Measurements from ENCODE around the gene ENDOU.
A peak's percentile ranks its signal among the peaks of the same experiment; 100 is the strongest.

The ENDOU gene

DNA sequence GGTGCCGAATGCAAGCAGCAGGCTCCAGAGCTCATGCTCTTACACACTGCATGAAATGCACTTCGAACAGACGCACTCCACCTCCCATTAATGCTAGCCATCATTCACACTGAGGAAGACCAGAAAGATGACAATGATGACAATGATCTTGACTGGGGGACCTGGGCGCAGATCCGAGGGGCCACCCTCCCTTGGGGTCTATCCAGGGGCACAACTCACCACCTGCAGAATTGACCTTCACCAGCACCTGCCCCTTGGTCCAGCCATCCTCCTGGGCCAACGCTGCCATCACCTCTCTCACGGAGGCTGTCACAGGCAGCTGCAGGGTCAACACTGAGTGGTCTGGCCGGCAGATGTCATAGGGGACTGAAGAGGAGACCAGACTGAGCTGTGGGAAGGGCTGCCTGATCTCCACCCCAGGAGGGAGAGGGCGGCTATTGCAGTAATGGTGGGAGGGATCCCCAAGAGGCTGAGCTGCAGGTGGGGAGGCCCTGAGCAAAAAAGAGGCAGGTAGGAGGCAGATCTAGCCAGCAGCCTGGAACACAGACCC is 18.1 kb upstream of the ENDOU start:
- no peak for DNase-seq (ENCODE audit: low read depth)

DNA sequence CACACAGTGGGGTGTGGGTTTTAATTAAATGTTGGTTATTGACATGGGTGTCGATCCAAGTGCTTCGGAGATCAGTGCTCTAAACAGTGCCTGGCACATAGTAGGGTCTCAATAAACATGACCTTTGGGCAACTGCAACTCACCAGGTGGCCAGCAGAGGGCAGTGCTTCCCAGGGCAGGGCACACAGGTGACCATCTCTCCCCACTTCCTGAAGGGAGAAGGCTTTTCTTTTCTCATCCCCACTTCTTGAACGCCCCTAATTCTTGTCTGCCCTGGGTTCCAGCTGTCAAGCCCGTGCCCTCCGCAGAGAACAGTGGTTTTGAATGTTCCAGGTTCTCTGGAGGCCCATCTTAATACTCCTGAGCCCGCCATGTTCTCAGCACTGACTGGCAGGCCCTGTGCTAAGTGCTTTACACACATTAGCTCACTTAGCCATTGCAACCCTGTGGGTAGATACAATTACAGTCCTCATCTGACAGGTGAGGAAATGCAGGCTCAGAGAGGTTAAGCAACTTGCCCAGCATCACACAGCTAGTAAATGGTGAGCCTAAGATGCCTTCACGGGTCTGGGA is 17.0 kb upstream of the ENDOU start:
- DNase-seq (ENCODE audit: low read depth): peak; percentile 27

DNA sequence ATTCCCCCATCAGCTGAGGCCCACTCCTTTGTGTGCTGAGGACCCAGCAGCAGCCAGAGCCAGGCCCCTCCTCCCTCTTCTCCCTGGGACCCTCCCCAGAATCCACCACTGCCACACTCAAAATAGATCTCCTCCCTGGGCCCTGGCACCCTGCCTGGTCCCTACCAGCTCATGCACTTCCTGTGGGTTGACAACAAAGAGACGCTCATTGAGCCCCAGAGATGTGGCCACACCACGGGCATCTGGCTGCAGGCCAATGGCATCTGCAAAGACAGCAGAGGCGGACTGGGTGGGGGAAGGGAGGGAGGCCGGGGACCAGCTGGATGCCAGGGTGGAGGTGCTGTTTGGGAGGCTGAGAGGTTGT is 16.0 kb upstream of the ENDOU start:
- DNase-seq (ENCODE audit: low read depth): no peak

DNA sequence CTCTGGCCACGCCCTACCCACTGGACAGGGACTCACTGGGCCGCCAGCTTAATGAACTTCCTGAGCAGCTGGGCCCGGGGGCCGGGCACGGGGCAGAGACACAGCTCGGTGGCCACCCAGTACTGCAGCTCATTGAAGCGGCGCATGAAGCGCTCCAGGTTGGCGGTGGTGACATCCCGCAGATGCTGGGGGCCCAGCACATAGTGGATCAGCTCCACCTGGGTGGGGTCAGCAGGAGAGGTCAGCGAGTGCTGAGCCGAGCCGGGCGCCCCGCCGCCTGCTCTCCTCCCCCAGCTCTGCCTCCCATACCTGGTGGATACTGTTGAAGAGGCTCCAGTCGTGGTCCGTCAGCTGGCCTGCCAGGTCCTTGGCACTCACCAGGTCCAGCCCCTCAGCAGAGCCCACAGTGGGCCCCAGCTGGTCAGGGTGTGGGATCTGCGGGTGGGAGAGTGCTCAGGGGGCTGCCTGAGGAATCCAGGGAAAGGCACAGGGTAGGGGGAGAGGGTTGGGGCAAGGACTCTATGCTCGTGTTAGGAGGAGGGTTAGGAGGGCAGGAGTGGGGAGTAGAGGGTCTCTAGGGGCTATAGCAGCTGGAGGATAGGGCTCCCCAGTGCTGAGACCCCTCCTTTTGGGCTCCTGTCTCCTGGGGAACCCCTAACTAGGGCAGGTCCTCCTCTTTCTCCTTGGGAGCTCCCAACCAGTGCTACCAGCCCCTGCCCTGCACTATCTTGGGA is 15.5 kb upstream of the ENDOU start:
- no peak for DNase-seq (ENCODE audit: low read depth)

DNA sequence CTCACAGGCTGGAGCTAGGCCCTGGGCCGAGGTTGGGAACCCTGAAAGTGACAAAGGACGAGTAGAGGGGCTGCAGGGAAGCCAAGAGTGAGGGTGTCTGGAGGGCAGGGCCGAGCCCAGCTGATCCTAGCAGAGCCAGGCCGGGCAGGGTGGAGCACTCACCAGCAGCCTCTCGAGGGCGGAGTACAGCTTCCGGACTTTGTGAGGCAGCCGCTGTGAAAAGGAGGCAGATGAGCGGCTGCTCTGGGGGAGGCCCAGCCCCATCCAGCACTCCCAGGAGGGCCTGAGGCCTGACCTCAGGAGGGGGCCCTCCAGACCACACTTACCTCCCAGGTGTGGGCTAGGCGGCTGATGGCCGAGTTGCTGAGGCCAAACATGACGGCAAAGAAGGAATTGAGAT is 14.7 kb upstream of the ENDOU start:
- no peak for DNase-seq (ENCODE audit: low read depth)

DNA sequence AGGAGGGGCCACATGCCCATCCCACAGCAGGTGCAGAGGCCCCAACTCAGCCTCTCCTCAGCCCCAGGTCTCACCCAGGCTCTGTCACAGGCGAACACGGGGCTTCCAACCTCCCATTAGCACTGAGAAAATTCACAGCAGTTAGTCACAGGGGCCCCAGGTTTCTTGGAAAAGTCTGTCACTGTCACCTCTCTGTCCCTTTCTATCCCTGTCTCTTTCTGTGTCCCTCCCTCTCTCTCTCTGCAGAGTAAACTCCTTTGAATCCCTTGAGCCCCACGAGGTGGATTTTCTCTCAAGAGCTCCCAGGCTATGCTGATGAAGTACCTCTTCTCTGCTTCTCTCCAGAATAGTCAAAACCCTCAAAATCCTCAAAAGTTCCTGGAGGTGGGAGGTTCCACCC is 14.0 kb upstream of the ENDOU start:
- DNase-seq (ENCODE audit: low read depth): no peak

DNA sequence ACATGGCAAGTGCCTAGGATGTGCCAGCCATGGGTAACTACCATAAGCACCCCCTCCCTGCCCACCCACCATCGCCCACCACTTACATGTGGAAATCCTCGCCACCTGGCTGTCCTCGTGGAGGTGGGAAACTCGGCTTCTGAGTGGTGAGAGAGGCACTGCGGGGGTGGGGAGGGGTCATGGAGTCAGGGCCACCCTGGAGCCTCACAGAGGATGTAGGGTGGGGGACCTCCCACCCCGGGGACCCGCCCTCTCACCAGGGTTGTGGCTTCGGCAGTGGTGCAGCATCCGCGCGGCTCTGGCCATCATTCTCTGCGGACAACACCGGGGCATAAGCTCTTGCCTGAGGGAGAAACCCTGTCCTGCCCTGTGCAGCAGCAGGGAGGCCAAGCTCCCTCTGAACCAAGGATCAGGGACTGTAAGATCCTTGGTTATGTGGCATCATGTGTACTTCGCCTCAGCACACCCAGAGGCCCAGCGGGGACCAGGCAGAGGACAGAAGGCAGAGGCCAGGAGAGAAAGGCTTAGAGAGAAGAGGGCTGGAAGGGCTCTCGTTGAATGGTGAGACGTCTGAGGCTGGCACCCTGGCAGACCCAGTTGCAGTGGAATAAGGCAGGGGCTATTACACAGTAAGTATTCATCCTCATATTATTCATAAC is 12.8 kb upstream of the ENDOU start:
- no peak for DNase-seq (ENCODE audit: low read depth)

DNA sequence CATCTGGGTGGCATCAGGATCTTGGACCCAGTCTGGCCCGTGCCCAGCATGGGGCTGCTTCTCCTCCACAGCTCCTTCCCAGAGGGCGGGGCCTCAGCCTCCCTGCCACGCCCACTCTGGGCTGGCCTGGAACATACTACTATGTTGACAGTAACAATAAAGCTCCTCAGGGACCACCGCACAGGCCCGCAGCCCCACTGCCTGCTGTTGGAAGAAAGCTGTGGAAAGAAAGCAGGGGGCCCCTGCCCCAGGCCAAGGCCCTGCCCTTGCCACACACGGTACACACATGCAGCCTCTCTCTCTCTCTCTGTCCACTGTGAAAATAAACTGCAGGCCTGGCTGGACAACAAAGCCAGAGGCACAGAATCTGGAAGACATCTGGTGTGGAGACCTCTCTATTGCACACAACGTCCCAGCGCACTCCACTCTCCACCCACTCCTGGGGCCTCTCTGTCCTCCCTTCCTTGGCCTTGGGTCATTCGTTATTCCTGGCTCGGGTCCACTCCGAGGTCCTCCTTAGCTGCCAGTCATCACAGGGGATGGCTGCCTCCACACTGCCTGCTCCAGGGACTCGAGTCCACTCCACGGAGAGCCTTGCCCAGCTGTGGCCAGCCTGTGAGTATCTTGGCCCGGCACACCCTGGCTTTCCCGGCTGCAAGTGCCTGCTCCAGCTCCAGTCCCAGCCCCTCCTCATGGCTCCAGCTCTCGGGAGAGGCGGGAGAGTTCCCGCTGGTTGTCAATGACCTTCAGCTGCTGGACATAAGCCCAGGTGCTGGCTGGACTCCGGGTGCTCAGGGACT is 11.8 kb upstream of the ENDOU start:
- DNase-seq (ENCODE audit: low read depth): peak; percentile 58

DNA sequence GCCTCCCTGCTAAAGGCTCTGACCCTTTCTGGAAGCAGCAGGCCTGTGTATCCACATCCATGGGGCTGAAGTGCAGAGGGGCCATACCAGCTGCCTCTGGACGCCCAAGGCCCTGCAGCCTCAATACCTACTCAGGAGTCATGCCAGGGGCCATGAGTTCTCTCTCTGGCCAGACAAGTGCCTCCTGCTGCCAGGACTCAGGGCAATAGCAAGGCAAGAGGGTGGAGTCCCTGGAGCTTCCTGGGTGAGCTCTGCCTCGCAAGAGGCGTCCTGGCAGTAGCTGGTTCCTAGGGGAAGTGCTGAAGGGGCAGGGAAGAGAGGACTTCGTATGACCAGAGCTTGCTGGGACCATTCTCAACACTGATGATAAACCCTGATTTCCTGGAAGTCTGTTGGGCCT is 10.9 kb upstream of the ENDOU start:
- DNase-seq (ENCODE audit: low read depth): no peak

DNA sequence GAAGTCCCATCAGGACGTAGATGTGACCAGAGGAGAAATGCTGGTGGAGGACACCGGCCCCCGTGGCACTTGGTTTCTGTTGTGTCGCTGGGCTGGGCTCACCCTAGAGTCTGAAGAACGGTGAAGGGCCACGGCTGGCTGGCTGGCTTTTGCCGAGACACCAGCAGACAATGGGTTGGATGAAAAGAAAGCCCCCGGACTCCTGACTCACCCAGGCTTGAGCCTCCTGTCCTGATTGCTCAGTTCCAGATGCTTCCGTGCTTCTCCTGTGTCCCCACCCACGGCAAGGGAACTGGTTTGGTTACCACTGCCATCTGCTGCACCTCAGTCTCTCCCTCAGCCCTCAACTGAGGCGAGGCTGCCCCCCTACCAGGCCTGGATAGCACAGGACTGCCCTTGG is 10.4 kb upstream of the ENDOU start:
- no peak for DNase-seq (ENCODE audit: low read depth)

DNA sequence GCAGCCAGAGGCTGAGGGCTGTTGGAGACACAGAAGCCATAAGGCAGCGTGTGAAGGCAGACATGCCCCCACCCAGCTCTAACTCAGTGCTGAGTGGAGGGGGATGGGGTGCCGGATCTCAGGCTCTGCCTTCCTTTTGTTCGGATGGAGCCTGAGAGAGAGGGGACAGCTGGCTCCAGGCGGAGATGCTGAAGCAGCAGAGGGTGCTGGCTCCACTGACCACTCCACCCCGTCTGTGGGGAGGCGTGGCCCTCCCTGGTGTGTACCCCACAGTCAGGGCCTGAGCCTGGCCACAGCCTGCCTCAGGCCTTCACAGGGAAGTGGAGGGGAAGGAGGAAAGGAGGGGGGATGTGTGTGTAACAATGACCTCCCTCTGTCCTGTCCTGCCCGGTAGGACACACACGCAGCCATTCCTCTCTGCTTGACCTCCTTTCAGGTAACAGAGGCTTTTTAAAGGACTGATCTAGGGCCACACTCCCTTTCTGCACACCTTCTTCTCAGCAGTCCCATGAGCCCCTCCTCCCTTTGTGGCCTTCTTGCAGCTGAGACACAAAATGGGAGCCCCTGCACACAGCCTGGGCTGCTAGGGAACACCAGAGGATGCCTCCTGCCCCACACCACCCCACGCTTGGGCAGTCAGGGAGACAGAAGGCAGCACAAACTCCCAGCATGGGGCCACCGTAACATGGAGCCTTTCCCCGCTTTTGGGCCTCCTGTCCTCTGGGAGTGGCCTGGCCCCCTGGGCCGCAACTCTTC is 9.6 kb upstream of the ENDOU start:
- no peak for DNase-seq (ENCODE audit: low read depth)

DNA sequence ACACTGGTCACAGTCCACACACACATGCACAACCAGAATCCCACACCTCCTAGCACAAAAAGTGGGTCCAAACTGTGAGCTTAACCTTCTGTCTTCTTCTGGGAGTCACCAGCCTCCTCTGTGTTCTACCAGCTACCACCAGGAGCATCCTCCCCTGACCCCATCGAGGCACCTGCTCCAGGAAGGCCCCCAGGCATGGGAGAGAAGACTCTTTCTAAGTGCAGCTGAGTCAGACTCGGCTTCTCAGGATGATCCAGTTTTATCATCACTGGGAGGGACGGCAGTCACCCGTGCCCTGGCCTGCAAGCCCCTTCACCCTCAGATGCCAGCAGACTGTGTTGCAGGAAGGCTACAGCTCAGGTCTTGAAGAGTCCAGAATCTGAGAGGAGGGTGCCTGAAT is 7.9 kb upstream of the ENDOU start:
- no peak for DNase-seq (ENCODE audit: low read depth)

DNA sequence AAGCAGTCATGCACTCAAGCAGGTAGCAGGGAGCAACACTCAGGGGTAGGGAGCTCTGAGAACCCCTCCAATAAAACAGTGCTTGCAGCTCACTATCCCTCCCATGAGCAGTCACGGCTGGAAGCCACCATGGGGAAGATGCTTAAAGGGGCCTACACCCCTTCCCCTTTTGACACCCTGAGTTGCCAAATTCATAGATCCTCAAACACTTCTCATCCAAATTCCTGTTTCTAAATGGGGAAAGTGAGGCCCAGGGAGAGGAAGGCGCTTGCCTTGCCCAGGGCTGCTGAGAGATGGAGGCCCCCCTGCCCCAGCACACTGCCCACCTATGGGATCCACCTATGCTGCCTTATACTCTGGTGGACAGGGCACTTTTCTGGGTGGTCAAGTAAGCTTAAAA is 7.2 kb upstream of the ENDOU start:
- no peak for DNase-seq (ENCODE audit: low read depth)

DNA sequence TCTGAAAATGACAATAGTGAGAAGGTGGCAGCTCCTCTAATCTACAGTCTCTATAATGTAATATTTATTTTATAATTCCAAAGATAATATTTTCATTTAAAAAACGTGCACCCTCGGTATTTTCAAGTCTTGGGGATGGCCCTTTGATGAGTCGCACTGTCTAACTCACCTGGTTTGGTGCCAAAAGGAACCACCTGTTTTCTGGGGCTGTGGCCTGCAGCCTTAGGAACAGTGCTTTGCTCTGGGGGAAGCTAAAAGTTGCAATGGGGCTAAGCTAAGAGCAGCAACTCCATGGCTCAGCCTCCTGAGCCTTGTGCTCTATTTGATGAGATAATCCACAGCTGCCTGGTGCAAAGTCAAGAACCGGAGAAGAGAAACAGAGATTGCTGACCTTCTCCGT is 6.4 kb upstream of the ENDOU start:
- no peak for DNase-seq (ENCODE audit: low read depth)

DNA sequence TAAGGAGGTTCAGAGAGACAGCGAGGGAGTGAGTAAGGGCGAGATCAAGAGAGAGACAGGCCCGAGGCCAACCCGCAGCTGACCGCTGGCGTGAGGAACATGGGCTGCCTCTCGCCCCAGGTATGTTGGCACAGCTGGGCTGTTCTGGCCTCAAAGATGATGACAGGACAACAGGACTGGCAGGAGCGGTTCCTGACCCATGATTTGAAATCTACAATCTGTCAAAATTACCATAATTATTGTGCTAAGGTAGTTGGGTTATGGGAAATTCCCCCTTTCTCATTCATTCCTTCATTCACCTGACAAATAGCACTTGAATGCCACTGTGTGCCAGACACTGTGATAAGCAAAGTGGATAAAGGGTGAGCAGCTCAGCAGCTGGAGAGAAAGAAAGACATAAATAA is 5.1 kb upstream of the ENDOU start:
- DNase-seq (ENCODE audit: low read depth): peak; percentile 42

DNA sequence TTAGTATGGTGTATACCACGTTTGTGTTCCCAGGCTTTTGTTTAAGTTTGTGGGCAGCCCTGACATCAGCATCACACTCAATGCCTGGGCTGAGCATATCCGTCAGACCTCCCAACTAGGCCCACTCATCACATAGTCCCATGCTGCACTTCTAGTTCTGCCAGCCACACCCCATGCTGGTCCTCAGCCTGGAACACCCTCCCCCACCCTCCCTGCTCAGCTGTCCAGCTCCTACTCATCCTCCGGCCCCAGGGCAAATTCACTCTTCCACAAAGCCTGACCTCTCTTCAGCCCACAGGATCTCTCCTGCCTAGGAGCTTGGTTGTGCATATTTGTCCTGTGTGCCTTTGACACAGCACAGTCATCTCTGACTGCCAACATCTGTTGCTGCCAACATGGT is 3.9 kb upstream of the ENDOU start:
- peak; percentile 33 for DNase-seq (ENCODE audit: low read depth)

DNA sequence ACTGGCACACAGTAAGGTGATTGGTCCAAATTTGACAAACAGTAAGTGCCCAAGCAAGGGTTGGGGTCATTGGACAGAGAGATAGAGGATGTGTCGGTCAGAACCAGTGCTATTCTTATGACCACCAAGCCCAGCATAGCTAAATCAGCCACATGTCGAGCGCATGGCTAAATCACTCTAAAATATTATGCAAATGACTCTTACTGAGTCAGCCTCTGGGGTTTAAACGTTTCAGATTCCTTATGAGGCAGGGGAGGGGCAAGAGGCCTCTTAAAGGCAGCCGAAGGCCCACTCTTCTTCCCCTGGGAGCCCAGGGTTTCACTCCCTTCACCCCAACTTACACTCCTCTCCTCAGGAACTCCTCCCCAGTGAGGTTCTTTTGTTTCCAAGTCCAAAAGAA is 603 bp upstream of the ENDOU start:
- DNase-seq (ENCODE audit: low read depth): peak; percentile 76

DNA sequence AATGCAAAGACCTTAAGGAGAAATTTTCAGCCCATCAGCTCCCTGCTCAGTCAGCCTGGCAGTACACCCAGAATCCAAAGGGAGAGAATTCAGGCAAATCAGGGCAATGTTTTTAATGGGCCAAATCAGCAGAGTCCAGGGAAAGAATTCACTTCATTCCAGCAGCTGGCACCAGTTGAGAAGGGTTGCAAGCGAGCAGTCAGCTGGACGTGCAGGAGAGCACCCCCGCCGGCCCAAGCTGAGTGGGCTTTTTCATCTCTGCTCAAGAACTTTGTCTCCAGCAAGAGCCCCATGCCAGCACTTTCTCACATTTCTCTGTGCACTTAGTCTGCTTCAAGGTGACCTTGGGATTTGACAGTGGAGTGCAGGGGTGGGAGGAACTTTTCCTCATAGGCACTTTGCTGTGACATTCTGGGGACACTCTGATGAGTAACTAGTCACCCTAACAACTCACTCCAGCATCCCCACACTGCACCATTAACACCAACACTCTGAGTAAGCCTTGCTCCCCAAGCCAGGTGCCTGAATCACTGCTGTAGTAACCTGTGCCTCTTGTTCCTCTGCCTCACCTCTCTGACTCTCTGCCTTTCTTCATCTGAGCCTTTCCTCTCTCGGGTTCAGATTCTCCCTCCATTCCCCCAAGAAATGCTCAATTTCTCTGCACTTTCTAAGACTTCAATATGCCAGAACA is 2.2 kb downstream of the ENDOU start:
- no peak for DNase-seq (ENCODE audit: low read depth)

DNA sequence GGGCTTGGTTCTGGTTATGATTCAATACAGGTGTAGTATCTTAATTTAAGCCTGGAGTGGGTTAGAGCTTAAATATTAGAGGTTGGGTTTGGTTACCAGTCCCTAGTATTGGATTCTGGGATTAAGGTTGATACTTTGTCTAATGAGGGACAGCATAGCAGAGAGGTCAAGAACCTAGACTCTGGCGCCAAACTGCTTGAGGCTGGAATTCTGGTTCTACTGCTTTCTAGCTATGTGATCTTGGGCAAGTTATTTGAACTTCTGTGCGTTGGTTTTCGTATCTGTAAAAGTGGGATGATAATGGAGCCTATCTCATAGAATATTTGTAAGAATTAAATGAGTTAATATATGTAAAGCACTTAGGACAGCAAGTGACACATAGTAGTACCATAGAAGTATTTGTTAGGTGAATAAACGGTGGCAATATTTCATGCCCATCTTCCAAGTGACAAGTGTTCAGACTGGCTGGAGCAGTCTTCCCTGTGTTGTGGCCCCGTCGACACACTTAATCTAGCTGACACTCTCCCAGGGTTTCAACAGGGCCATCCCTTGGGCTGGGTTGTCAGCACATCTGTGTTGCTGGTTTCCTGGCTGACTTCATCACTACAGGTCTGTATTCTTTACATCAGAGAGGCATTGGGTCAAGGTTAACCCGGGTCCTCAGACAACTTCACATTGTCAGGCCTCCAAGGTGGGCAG is 3.0 kb downstream of the ENDOU start:
- DNase-seq (ENCODE audit: low read depth): no peak

DNA sequence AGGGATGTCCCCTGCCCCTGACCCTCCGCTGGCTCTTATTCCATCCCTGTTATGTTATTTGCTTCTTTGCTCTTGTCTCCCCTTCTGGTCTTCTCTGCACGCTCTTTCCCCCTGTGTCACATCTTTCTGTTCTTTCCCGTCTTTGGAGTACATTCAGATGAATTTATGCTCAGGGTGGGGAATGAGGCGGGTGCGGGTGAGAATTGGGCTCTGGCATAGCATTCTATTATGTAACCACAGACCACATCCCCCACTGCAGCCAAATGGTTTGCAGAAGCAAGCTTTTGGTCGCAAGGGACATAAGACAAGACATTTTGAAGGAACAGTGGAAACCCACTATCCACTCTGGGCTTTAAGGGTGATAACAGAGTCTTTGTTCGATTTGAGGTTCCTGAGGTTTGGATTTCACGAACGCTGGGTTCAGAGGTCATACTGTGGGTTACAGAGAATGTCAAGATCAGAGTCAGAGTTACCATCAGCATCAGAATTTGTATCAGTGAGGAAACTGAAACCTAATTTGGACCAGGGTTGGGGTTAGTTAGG is 3.8 kb downstream of the ENDOU start:
- DNase-seq (ENCODE audit: low read depth): no peak
